Fibroblast of pulmonary artery (primary cell): ENCODE data around the gene RNF187.

Experiments
- DNase-seq: peaks from one replicate; pipeline ENCODE4 v3.0.0-alpha.2; 2010; ENCODE audit warnings: low read depth
- H3K4me3 ChIP-seq: replicated peaks from 2 replicates; pipeline ENCODE4 v1.5.1; 2011; ENCODE audit warnings: low read depth, mild to moderate bottlenecking, control low read depth, low read length, moderate library complexity
- TF ChIP-seq, protein P1 (sequence below): IDR thresholded peaks from 2 replicates; pipeline ENCODE4 v1.5.1; 2011; ENCODE audit warnings: mild to moderate bottlenecking, control low read depth, low read length, inconsistent platforms; ENCODE audit errors: missing control alignments

Gene RNF187

DNA sequence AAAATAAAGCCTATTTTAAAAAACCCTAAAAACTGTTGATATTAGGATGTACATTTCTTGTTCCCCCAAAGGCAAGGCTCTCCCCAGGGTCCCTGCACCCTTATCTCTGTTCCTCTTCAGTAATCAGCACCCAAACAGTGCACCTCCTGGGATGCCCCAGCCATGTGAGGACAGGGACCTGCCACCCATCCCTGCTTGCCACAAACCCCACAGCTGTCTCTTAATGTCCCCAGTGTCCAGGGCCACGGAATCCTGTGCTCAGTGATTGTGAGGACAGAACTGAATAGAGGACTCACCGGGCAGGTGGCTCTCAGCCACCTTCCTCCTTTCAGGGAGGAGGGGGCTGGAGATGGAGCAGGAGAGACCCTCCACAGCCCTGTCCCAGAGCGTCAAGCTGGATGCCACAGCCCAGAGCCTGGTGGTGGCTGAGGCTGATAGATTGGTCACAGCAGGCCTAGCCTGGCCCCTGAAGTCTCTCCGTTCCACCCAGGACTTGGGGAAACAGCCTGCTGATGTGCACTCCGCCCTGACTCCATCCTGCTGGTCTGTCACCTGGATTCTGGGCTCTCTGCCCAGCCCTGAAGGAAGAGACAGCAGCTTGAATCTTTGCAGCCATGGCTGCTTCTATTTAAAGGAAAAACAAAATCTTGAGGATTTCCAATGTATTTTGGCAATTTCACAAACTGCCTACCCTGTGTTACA lies 23.1 kb downstream of the RNF187 start:
- TF ChIP-seq, protein P1, sequence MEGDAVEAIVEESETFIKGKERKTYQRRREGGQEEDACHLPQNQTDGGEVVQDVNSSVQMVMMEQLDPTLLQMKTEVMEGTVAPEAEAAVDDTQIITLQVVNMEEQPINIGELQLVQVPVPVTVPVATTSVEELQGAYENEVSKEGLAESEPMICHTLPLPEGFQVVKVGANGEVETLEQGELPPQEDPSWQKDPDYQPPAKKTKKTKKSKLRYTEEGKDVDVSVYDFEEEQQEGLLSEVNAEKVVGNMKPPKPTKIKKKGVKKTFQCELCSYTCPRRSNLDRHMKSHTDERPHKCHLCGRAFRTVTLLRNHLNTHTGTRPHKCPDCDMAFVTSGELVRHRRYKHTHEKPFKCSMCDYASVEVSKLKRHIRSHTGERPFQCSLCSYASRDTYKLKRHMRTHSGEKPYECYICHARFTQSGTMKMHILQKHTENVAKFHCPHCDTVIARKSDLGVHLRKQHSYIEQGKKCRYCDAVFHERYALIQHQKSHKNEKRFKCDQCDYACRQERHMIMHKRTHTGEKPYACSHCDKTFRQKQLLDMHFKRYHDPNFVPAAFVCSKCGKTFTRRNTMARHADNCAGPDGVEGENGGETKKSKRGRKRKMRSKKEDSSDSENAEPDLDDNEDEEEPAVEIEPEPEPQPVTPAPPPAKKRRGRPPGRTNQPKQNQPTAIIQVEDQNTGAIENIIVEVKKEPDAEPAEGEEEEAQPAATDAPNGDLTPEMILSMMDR: no peak
- DNase-seq: no peak

DNA sequence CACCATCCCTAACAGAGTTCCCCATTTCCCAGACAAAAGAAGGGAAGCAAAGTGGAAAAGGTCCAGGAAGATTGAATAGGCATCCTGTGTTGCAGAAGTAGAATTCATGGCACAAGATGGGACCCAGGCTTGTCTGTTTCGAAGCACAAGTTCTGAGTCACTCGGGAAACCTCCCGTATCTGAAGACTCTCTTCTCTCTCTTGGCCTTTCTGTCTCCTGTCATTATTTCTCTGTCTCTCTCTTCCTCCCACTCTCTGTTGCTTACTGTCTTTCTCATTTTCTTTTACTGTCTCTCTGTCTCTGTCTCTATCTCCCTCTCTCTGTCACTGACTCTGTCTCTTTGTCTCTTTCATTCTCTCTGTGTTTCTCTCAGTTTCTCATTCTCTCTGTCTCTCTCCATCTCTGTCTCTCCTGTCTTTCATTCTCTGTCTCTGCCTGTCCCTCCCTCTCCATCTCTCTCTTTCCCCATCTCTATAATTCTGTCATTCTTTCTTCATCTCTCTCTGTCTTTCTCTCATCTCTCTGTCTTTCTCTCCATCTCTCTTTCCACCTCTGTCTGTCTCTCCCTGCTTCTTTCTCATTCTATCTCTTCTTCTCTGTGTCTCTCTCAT lies 23.7 kb downstream of the RNF187 start:
- DNase-seq: no peak
- TF ChIP-seq, protein P1: no peak
- no peak overlapping the region for H3K4me3 ChIP-seq

More for the DNA sequence above, 23.1 kb downstream of the RNF187 start:
- no peak overlapping the region for H3K4me3 ChIP-seq

DNA sequence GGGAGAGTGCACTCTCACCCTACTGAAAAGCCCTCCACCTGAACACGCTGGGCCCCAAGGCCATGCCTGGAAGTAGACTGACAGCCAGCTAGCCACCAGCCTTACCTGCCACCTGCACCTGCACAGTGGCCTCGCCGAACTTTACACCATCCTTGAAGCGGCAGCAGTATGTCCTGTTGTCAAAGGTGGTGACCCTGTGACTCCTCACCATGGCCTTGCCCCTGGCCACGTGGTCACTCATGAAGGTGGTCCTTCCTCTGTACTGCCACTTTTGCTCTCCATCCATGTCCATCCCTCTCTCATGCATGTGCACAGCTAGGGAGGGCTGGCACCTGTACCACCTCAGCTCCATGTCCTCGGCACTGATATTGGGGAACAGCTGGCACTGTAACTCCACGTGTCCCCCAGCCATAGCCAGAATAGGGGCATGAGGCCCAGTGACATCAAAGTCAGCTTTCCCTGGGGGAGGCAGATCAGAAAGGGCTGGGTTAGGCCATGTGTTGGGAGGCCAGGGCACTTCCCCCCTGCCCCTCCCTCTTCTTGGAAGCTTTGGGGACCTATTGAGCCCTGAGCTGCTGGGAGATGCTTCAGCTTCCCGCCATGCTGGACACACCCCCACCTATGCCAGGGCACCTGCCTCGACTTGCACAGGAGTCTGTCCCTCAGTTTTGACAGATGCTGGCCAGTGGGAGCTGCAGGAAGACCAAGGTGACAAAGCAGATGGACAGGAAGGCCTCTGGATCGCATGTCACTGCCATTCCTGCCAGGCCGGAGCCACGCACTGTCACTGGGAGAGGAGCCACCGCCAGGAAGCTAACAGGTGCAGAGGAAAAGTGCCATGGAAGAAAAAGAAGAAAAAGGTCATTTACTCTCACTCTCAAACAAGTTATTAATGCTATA lies 24.6 kb downstream of the RNF187 start:
- TF ChIP-seq, protein P1: no peak

DNA sequence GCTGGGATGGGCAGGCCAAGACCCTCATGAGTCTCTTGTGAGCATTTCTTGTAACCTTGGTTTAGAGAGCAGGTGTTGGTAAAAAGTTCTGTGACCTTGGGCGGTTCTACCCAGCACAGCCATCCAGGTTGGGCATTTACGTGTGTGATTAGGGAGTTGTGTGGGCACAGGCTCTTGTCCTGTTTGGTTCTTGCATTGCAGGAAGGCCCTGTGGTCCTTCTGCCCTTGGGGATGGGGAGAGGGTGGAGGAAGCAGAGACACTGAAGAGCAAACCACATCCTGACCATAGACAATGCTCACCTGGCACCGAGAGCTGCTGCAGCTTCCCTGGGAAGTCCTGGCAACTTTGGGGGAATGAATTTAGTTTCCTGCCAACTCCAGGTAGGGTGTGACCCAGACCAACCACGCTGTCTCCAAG lies 25.6 kb downstream of the RNF187 start:
- TF ChIP-seq, protein P1: no peak
- no peak overlapping the region for H3K4me3 ChIP-seq
- no peak for DNase-seq

More for the DNA sequence above, 24.6 kb downstream of the RNF187 start:
- no peak for DNase-seq
- H3K4me3 ChIP-seq: no peak overlapping the region

DNA sequence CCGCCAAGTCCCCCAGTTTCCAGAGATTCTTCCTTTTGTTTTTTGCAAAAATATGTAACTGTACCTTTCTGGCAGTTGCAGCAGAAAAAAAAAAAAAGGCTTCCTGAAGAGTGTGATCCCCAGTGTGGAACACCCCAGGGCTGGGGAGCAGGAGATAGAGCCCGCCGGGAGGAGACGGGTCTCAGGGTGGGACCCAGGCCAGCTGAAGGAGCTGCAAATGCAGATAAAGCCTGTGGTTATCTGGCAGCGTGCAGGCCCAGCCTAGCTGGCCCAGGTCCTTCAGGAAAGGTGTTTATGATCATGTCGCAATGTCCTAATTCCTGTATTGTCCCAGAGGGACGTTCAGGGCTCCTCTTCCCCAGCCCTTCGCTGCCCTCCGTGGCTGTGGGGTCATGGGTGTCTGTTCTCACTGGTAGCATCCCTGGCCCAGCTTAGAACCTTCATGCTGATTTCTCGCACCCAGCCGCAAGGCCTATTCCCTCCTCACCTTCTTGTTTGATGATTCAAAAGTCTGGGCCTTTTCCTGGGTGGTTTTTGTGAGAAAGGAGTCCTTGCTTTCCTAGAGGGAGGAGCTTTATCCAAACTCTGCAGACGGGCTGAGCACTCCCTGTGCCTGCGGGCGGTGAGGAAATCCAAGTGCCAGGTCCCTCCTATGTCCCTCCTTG lies 26.2 kb downstream of the RNF187 start:
- TF ChIP-seq, protein P1: no peak
- no peak for DNase-seq
- H3K4me3 ChIP-seq: no peak overlapping the region

DNA sequence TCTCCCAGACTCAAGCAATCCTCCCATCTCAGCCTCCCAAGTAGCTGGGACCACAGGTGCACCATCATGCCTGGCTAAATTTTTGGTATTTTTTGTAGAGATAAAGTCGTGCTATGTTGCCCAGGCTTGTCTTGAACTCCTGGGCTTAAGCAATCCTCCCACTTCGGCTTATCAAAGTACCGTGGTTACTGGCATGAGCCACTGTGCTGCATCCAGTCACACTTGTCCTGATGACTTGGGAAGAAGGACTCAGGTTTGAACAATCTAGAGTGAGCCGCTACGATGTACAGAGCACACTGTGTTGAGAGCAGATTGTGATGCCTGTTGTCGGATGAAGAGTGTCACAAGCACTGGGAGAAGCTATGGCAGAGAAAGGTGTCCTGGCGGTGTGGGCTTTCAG lies 27.2 kb downstream of the RNF187 start:
- DNase-seq: no peak
- H3K4me3 ChIP-seq: no peak overlapping the region
- TF ChIP-seq, protein P1: no peak
